Muscle layer of duodenum (tissue), 2 donors: Measurements from ENCODE around the gene TMEM39B.

Experiments
- H3K27ac ChIP-seq: one replicate; pipeline ENCODE4 v1.7.0; 2013; ENCODE audit warnings: mild to moderate bottlenecking, low read length
- H3K27me3 ChIP-seq: one replicate; pipeline ENCODE4 v1.7.0; 2013; ENCODE audit warnings: low read depth, mild to moderate bottlenecking, control low read depth, low read length
- H3K36me3 ChIP-seq, 2 donors: one replicate each; pipeline ENCODE4 v1.7.0; 2013; ENCODE audit warnings: low read length in 2 of 2, control low read depth in 1 of 2, mild to moderate bottlenecking in 1 of 2; ENCODE audit not compliant: insufficient read depth in 2 of 2, control insufficient read depth in 1 of 2
- H3K4me1 ChIP-seq, 2 donors: one replicate each; pipeline ENCODE4 v1.7.0; 2013; ENCODE audit warnings: low read length in 2 of 2, mild to moderate bottlenecking in 2 of 2, control low read depth in 1 of 2, moderate library complexity in 1 of 2; ENCODE audit not compliant: insufficient read depth in 2 of 2, control insufficient read depth in 1 of 2
- H3K4me3 ChIP-seq, 2 donors: one replicate each; pipeline ENCODE4 v1.7.0; 2013; ENCODE audit warnings: low read length in 2 of 2, low read depth in 1 of 2, mild to moderate bottlenecking in 1 of 2
- H3K9me3 ChIP-seq, 2 donors: one replicate each; pipeline ENCODE4 v1.7.0; 2013; ENCODE audit warnings: low read length in 2 of 2, control low read depth in 1 of 2, mild to moderate bottlenecking in 1 of 2; ENCODE audit not compliant: control insufficient read depth in 1 of 2
- donor health status: healthy.

The TMEM39B gene

DNA sequence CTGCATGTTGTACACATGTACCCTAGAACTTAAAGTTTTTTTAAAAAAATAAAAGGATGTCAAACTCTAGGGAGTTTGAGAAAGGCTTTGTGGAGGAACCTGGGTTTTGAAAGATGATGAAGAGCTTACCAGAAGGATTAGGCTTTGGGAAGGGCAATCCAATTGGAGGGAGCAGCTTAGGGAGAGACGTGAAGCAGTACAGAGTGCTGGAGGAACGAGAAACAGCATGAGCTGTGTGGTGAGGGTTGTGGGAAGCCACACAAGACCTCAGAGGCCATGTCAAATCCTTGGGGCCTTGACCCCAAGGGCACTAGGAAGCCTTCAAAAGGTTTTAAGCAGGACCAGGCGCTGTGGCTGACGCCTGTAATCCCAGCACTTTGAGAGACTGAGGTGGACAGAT, 26.7 kb downstream of the TMEM39B start:
- peaks cover 27 to 47% of the 10 kb centered on the region in 2 donors for H3K36me3 ChIP-seq
- no peak overlapping the region for H3K4me3 ChIP-seq
- H3K27me3 ChIP-seq: no peaks in the 10 kb centered on the region
- no peak overlapping the region for H3K27ac ChIP-seq
- no peaks in the 10 kb centered on the region for H3K4me1 ChIP-seq
- H3K9me3 ChIP-seq: no peaks in the 10 kb centered on the region

DNA sequence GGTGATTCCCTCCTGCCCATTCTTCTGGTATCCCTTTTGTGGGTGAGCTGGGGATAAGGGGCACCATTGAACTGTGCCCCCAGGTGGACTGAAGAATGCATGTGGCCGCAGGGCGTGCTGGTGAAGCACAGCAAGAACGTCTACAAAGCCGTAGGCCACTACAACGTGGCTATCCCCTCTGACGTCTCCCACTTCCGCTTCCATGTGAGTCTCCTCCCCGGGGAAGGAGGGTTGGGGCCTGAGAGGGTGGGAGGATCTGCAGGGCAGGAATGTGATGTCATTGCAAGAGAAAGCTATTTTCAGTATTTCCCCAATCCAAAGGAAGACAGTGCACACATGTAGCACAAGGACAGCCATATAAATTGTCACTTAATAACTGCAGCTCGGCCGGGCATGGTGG, 27.6 kb downstream of the TMEM39B start:
- Histone ChIP-seq H3K27ac (no peak overlapping the region), H3K36me3 (peaks cover 18 to 38% of the 10 kb centered on the region in 2 donors), H3K27me3 (no peaks in the 10 kb centered on the region), H3K4me1 (no peaks in the 10 kb centered on the region), H3K9me3 (no peaks in the 10 kb centered on the region), H3K4me3 (no peak overlapping the region)

DNA sequence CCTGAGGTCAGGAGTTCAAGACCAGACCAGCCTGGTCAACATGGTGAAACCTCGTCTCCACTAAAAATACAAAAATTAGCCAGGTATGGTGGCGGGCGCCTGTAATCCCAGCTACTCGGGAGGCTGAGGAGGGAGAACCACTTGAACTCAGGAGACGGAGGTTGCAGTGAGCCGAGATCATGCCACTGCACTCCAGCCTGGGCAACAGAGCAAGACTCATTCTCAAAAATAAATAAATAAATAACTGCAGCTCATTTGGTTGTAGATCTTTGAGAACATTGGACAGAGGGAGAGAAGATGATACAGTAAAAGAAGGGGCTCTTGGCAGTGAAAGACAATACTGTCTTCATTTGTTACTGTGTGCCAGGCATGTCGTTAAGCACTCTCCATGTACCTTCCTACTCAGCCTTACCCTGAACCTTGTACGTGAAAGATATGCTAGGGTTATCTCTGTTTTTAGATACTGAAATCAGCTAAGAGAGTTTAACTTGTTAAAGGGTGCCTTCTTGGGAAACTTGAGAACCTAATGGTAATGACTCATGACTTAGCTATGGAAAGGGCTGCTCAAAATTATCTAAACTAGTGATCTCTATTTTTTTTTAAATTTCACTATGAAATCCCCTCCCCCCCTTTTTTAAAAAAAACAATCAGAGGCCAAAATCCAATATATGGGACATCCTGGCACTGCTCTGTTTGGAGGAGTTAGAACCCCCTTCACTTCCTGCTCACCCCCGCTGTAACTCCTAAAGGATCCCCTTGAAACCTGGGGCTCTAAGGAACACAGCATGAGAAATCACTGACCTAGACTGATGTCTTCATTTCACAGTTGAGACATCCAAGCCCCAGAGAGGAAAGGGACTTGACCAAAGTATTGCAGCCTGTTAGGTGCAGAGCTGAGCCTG, 28.3 kb downstream of the TMEM39B start:
- H3K4me3 ChIP-seq: no peak overlapping the region
- H3K4me1 ChIP-seq: no peaks in the 10 kb centered on the region
- peaks cover 11 to 31% of the 10 kb centered on the region in 2 donors for H3K36me3 ChIP-seq
- no peak overlapping the region for H3K27ac ChIP-seq
- no peaks in the 10 kb centered on the region for H3K27me3 ChIP-seq
- no peaks in the 10 kb centered on the region for H3K9me3 ChIP-seq

GRCh38 chr1:32104127-32104526, 31.4 kb downstream of the TMEM39B start:
- H3K9me3 ChIP-seq: no peaks in the 10 kb centered on the region
- peaks cover 0 to 4% of the 10 kb centered on the region in 2 donors for H3K4me1 ChIP-seq
- H3K4me3 ChIP-seq: no peak overlapping the region
- peaks cover 9 to 26% of the 10 kb centered on the region in 2 donors for H3K36me3 ChIP-seq
- no peak overlapping the region for H3K27ac ChIP-seq
- no peaks in the 10 kb centered on the region for H3K27me3 ChIP-seq

- Histone ChIP-seq H3K4me1 (peaks cover 0 to 16% of the 10 kb centered on the region in 2 donors), H3K9me3 (no peaks in the 10 kb centered on the region), H3K4me3 (no peak overlapping the region), H3K36me3 (peaks cover 6 to 17% of the 10 kb centered on the region in 2 donors), H3K27me3 (no peaks in the 10 kb centered on the region), H3K27ac (no peak overlapping the region)
Observed at GRCh38 chr1:32105338-32105737, 32.6 kb downstream of the TMEM39B start.

DNA sequence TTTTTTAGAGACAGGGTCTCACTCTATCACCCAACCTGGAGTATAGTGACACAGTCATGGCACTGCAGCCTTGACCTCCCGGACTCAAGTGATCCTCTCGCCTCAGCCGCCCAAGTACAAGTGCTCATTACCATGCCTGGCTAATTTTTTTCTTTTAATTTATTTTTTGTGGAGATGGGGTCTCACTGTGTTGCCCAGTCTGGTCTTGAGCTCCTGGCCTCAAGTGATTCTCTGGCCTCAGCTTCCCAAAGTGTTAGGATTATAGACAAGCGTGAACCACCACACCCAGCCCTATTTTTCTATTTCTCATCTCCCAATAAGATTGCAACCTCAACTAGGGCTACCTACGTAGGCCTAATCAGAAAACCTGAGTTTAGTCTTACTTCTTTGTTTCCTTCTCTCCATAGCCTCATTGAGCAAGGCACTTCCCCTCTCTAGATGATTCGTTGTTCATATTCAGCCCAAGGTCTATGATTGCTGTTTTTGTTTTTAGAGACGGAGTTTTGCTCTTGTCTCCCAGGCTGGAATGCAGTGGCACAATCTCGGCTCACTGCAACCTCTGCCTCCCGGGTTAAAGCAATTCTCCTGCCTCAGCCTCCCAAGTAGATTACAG, 34.0 kb downstream of the TMEM39B start:
- Histone ChIP-seq H3K4me3 (peak overlapping the region in 1 of 2 donors; percentile 97), H3K36me3 (peaks cover 4 to 16% of the 10 kb centered on the region in 2 donors), H3K27ac (no peak overlapping the region), H3K4me1 (peaks cover 0 to 30% of the 10 kb centered on the region in 2 donors), H3K27me3 (no peaks in the 10 kb centered on the region), H3K9me3 (no peaks in the 10 kb centered on the region)

DNA sequence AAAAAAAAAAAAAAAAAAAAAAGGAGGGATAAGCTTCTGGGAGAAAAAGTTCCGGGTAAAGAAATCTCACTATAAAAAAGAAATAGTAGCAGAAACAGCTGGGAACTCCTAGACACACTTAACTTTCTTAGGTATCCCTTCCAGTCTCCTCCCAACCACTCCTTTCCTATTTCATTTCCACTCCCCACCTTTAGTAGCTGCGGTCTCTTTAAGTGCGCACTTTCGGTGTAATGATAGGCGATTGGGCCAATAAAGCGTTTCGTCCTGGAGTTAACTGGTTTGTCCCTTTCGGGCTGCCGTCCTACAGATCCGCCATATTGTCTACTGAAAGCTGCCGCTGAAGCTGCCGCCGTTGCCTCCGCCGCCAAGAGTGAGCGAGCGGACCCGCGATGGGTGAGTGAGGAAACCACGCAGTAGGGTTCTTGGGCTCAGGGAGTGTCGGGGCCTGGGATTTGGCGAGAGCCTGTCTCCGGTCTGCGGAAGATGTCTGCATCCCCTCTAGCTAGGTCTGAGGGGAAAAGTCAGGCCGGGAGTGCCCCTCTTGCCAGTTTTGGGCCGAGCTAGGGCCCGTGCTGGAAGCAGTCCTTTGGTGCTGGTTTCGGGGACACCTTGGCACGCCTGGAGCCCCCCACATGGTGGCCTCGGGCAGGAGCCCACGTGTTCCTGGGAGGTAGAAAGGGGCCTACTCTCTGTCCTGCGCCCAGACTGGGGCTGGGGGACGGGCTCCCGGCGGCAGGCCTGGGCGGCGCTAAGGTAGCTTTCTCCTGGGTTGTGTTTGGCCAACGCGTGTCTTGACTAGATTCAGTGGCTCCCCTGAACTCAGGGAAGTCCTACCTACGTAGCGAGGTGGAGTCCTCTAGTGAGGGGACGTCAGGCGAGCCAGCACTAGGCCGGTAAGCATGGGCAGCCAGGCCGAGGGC, 35.3 kb downstream of the TMEM39B start, which contains the start of gene KPNA6:
Gene KPNA6 (plus strand): TSS at position 315 of the 920 bp plus-strand sequence. CDS start 75 bp downstream, at position 390.
- peaks cover 0 to 6% of the 10 kb centered on the region in 2 donors for H3K36me3 ChIP-seq
- no peaks in the 10 kb centered on the region for H3K9me3 ChIP-seq
- H3K4me1 ChIP-seq: peaks cover 0 to 31% of the 10 kb centered on the region in 2 donors
- peak within 1 kb of the TSS; percentile 97 to 99 for H3K4me3 ChIP-seq
- H3K27ac ChIP-seq: peak within 1 kb of the TSS; percentile 95
- no peaks in the 10 kb centered on the region for H3K27me3 ChIP-seq

DNA sequence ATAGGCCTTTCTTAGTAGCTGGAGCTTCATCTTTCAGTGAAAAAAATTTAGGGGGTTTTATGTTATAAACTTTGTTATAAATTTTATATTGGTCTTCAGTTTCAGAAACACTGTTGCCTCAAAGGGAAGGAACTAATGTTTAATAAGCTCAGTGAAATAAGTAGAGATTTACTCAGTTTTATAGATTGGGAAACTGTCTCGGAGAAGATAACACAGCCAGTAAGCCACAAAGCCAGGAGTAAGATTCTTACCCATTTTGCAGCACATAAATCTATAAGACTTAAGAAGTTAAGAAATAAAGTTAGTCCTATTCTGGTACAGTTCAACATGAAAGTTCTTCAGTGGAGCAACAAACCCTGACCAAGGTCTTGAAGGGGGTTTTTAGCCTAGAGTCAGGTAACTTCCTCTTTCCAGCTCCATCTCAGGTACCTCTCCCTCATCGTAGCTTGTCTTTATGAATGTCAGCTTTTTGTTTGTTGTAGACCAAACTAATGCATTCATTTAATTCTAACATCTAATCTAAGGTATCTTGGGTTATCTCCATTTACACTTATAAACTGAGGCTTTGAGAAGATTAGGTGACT, 38.4 kb downstream of the TMEM39B start:
- no peak overlapping the region for H3K27ac ChIP-seq
- no peaks in the 10 kb centered on the region for H3K9me3 ChIP-seq
- H3K4me1 ChIP-seq: peaks cover 0 to 34% of the 10 kb centered on the region in 2 donors
- H3K4me3 ChIP-seq: no peak overlapping the region
- H3K36me3 ChIP-seq: peaks cover 0 to 5% of the 10 kb centered on the region in 2 donors
- no peaks in the 10 kb centered on the region for H3K27me3 ChIP-seq

- no peaks in the 10 kb centered on the region for H3K27me3 ChIP-seq
- H3K27ac ChIP-seq: no peak overlapping the region
- no peaks in the 10 kb centered on the region for H3K9me3 ChIP-seq
- peaks cover 0 to 5% of the 10 kb centered on the region in 2 donors for H3K36me3 ChIP-seq
- H3K4me3 ChIP-seq: no peak overlapping the region
- H3K4me1 ChIP-seq: peaks cover 0 to 39% of the 10 kb centered on the region in 2 donors
Observed at GRCh38 chr1:32111789-32112188, 39.0 kb downstream of the TMEM39B start.

DNA sequence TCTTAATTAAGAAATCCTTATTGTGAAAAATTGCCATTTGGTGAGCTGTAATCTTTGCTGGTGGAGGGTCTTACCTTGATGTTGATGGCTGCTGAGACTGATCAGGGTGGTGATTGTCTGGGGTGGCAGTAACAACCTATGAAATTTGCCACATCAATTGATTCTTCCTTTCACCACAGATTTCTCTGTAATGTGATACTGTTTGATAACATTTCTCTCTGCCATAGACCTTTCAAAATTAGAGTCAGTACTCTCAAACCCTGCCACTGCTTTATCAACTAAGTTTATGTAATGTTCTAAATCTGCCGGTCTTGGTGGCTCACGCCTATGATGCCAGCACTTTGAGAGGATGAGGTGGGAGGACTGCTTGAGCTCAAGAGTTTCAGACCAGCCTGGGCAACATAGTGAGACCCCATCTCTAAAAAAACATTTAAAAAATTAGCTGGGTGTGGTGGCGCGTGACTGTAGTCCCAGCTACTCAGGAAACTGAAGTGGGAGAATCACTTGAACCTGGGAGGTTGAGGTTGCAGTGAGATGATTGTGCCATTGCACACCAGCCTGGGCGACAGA, 40.2 kb downstream of the TMEM39B start:
- H3K4me1 ChIP-seq: peaks cover 0 to 41% of the 10 kb centered on the region in 2 donors

More for the DNA sequence above, 40.2 kb downstream of the TMEM39B start:
- Histone ChIP-seq H3K27ac (no peak overlapping the region), H3K4me3 (no peak overlapping the region), H3K36me3 (peaks cover 0 to 5% of the 10 kb centered on the region in 2 donors), H3K27me3 (no peaks in the 10 kb centered on the region), H3K9me3 (no peaks in the 10 kb centered on the region)
